HG02885 (cell line): ENCODE results near the gene GRK1.
"Not testable (repeated sequence)": the region's sequence is repeated elsewhere in the genome, so short reads cannot be mapped to it uniquely, and the experiment has no call there.

Experiments
- ATAC-seq: cut with Tn5 transposase; IDR thresholded peaks from one replicate; pipeline ENCODE4 v1.9.1; 2021; ENCODE audit warnings: mild to moderate bottlenecking; ENCODE audit not compliant: unreplicated experiment, poor library complexity

The GRK1 gene

GRCh38 chr13:113751491-113751890 is 84.5 kb downstream of the GRK1 start:
- ATAC-seq: no peak

GRCh38 chr13:113752211-113752986 is 85.4 kb downstream of the GRK1 start:
- ATAC-seq: not testable (repeated sequence)

- no peak for ATAC-seq
Measured at GRCh38 chr13:113753171-113753570, 86.2 kb downstream of the GRK1 start.

- no peak for ATAC-seq
Measured at GRCh38 chr13:113754242-113754641, 87.2 kb downstream of the GRK1 start.

- ATAC-seq: no peak
Measured at GRCh38 chr13:113754691-113755090, 87.7 kb downstream of the GRK1 start.

GRCh38 chr13:113756441-113757097 is 89.5 kb downstream of the GRK1 start:
- no peak for ATAC-seq

GRCh38 chr13:113758651-113759524 is 91.9 kb downstream of the GRK1 start, which contains the start of gene TMEM255B:
TSS of gene TMEM255B (plus strand) at chr13:113759226. CDS start at chr13:113759270, 44 bp downstream.
- ATAC-seq: peak; percentile 88

- ATAC-seq: no peak
Measured at GRCh38 chr13:113759525-113760137, 92.6 kb downstream of the GRK1 start.

GRCh38 chr13:113761136-113761535 is 94.1 kb downstream of the GRK1 start:
- no peak for ATAC-seq

- no peak for ATAC-seq
Measured at GRCh38 chr13:113762075-113762474, 95.1 kb downstream of the GRK1 start.

GRCh38 chr13:113762538-113762937 is 95.5 kb downstream of the GRK1 start:
- no peak for ATAC-seq

- no peak for ATAC-seq
Measured at GRCh38 chr13:113763254-113763653, 96.2 kb downstream of the GRK1 start.

GRCh38 chr13:113763961-113764792 is 97.2 kb downstream of the GRK1 start:
- no peak for ATAC-seq

- no peak for ATAC-seq
Measured at GRCh38 chr13:113764793-113765563, 98.0 kb downstream of the GRK1 start.

- ATAC-seq: no peak
Measured at GRCh38 chr13:113765564-113765910, 98.5 kb downstream of the GRK1 start.

GRCh38 chr13:113766035-113766800 is 99.2 kb downstream of the GRK1 start:
- no peak for ATAC-seq

- ATAC-seq: no peak
Measured at GRCh38 chr13:113767366-113767765, 100.3 kb downstream of the GRK1 start.
